Pancreas (tissue), 10 donors: ENCODE data around the gene COL25A1. TPM values are rescaled to one million over a fixed set of nuclear protein-coding genes. Genes with fewer than 3 reads are reported as not detected.

ENCODE experiments used
- ATAC-seq, 4 donors: fragments of 200-7000 bp; cut with Tn5 transposase; one replicate each; pipeline versions ENCODE4 v1.8.0 to v1.9.1; 2020; ENCODE audit warnings: mild to moderate bottlenecking in 4 of 4, moderate library complexity in 4 of 4
- DNase-seq, 6 donors: peaks; one replicate each; pipeline ENCODE4 v3.0.0-alpha.2; 2020
- FAIRE-seq: peaks from 2 replicates; lab custom pipeline; 2012; peaks lifted over from hg19 to GRCh38; lab: Jason Lieb, UNC
- H3K27ac ChIP-seq, 4 donors: fragments of 200-600 bp; sonication (generic); 1 replicate in 3 of 4; 2 replicates in 1 of 4; pipeline versions ENCODE4 v1.5.0 to v1.8.0; 2020
- H3K27me3 ChIP-seq, 4 donors: fragments of 200-600 bp; one replicate each; pipeline ENCODE4 v1.8.0; 2021
- H3K36me3 ChIP-seq, 3 donors: fragments of 200-600 bp; sonication (generic) in 1 of 3; one replicate each; pipeline versions ENCODE4 v1.5.0 to v1.8.0; 2020 to 2021
- H3K4me1 ChIP-seq, 3 donors: fragments of 200-600 bp; one replicate each; pipeline ENCODE4 v1.8.0; 2021
- H3K4me3 ChIP-seq, 4 donors: fragments of 200-600 bp; sonication (generic) in 2 of 4; one replicate each; pipeline versions ENCODE4 v1.5.0 to v1.8.0; 2020 to 2021
- H3K9me3 ChIP-seq, 4 donors: fragments of 200-600 bp; one replicate each; pipeline ENCODE4 v1.8.0; 2021
- CTCF ChIP-seq, 4 donors: fragments of 200-600 bp; sonication (generic) in 3 of 4; IDR thresholded peaks; one replicate each; pipeline versions ENCODE4 v1.5.0 to v1.8.0; 2021; ENCODE audit warnings: antibody characterized with exemption in 4 of 4
- WGBS, 2 donors: extraction: QIAGEN DNeasy Blood & Tissue Kit; methylation state at CpG; one replicate each; pipeline ENCODE4 v1.1.7; 2013; 5-methylcytosine and 5-hydroxymethylcytosine counted together
- intact Hi-C, 3 donors: fragments of 100-400 bp; cut with DNase I; formaldehyde crosslinking; loops; one replicate each; pipeline versions ENCODE4 v1.11.1 to v1.14.2; 2022
- polyA plus RNA-seq, 2 donors: library from polyadenylated mRNA; stranded (reverse); fragments of 200-250 nt; gene quantifications; one replicate each; pipeline ENCODE4 v1.2.3, GENCODE V29; 2013
- total RNA-seq, 6 donors: library from RNA; stranded (reverse); fragmentation: NEBNext Ultra II Directional in 4 of 6; extraction: Animal tissue kit (Norgen Biotek cat#: 25700) in 4 of 6; gene quantifications; one replicate each; pipeline versions ENCODE4 v1.2.1 to v1.2.4, GENCODE V29; 2021 to 2023
- donor health status: healthy with polysubstance abuse.
- donor health status: DM: no; HTN: no; CAD: no; lungs with moderate emphysema.
- donor health status: DM: no; HTN: no; CAD: no.
- donor health status: control.
- donor health status: control.
- donor health status: Bipolar disorder and iron deficiency.
- donor health status: DM: yes; HTN: yes; CAD: no.
- donor health status: DM: no; HTN: no; CAD: no.
- donor health status: DM: no; HTN: no; CAD: no.
- donor health status: DM: yes; HTN: yes; CAD: no.

COL25A1 gene
- total and polyA plus RNA-seq, 8 donors: 0.08 to 0.46 (median 0.22) TPM

DNA sequence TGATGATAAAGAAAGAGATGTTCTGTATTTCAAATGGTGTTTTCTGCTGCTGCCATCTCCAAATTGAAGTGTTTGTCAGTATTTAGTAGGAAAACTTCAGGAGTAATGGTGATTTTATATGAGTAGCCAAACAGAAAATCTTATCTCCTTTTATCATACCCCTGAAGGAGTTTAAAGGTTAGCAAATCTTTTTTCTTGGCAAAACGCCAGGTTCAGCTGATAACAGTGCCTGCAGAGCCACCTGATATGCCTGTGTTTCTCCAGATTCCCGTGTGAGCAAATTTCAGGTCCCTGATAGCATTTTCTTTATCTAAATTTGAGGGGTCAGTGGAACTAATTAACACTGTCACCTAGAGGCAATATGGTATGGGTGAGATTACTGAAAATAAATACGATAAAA, 473.8 kb downstream of the COL25A1 start:
- intact Hi-C loops: loop anchor here in 1 of 3 donors (10.0 kb wide), 1 partner anchor 476 kb away; the partner anchor contains the start of gene COL25A1
- ATAC-seq (peak in 3 of 4 donors; percentile 48 to 56 (median 53)), FAIRE-seq (peak; percentile 26), DNase-seq (no peak)
- WGBS, 2 donors: 7 to 12% methylated on average over 3 of the region's 3 CpGs
- no peak overlapping the region for H3K4me3 ChIP-seq
- H3K9me3 ChIP-seq: no peaks in the 10 kb centered on the region
- H3K27ac ChIP-seq: no peak overlapping the region
- H3K36me3 ChIP-seq: no peaks in the 10 kb centered on the region
- H3K4me1 ChIP-seq: peaks cover 0 to 4% (median 0%) of the 10 kb centered on the region in 3 donors
- H3K27me3 ChIP-seq: peaks cover 0 to 6% (median 0%) of the 10 kb centered on the region in 4 donors
- TF ChIP-seq CTCF (IDR thresholded peaks at IDR 0.05): no peak

GRCh38 chr4:108825737-108826136, 476.7 kb downstream of the COL25A1 start:
- ATAC-seq: no peak
- no peak overlapping the region for H3K27ac ChIP-seq
- H3K4me3 ChIP-seq: no peak overlapping the region
- no peaks in the 10 kb centered on the region for H3K27me3 ChIP-seq
- H3K36me3 ChIP-seq: no peaks in the 10 kb centered on the region
- intact Hi-C loops: loop anchor here in 1 of 3 donors (10.0 kb wide), 1 partner anchor 479 kb away; the partner anchor contains the start of gene COL25A1
- no peak for FAIRE-seq
- no peaks in the 10 kb centered on the region for H3K9me3 ChIP-seq
- TF ChIP-seq CTCF (IDR thresholded peaks at IDR 0.05): no peak
- H3K4me1 ChIP-seq: peaks cover 0 to 4% (median 0%) of the 10 kb centered on the region in 3 donors
- WGBS, 2 donors: 71 to 87% methylated on average over 2 of the region's 2 CpGs
- DNase-seq: no peak

DNA sequence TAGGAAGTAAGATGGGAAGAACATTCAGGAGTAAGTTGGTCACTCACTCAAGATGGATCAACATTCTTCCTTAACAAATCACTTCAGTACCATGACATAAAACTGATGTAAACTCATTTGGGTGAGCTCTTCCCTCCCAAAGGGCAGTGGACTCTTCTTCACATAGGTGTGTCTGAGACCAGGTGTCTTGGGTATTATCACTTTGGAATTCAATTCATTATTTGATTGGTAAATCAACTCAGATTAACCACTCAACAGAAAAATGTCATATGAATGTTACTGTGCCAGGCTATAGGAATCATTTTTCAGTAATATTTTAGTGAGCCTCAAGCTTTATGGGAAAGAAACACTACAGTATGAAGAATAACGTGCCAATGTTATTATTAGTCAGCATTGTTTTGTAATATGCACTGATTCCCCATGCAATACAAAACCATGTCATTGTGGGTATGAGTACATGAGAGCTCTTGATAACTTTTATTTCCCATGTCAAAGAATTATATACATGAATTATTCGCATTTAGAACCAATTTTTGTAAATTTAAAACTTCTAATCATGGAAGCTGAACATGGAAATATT, 481.0 kb downstream of the COL25A1 start:
- Histone ChIP-seq H3K9me3 (no peaks in the 10 kb centered on the region), H3K27ac (no peak overlapping the region), H3K4me1 (no peaks in the 10 kb centered on the region), H3K4me3 (no peak overlapping the region), H3K27me3 (no peaks in the 10 kb centered on the region), H3K36me3 (no peaks in the 10 kb centered on the region)
- DNase-seq: no peak
- intact Hi-C loops: loop anchor here in 1 of 3 donors (10.0 kb wide), 1 partner anchor 483 kb away; the partner anchor contains the start of gene COL25A1
- 47 to 57% methylated on average over 2 of the region's 2 CpGs for WGBS, 2 donors
- no peak for ATAC-seq
- TF ChIP-seq CTCF (IDR thresholded peaks at IDR 0.05): no peak
- no peak for FAIRE-seq

- ATAC-seq: no peak
- 81 to 90% methylated on average over 1 of the region's 1 CpG for WGBS, 2 donors
These were observed 481.7 kb downstream of the COL25A1 start for GRCh38 chr4:108820492-108821350.

More at GRCh38 chr4:108820492-108821350, 481.7 kb downstream of the COL25A1 start:
- H3K27ac ChIP-seq: no peak overlapping the region
- no peak for TF ChIP-seq CTCF (IDR thresholded peaks at IDR 0.05)
- H3K4me3 ChIP-seq: no peak overlapping the region
- H3K4me1 ChIP-seq: no peaks in the 10 kb centered on the region
- DNase-seq (no peak), FAIRE-seq (no peak)
- H3K27me3 ChIP-seq: no peaks in the 10 kb centered on the region
- no peaks in the 10 kb centered on the region for H3K36me3 ChIP-seq
- intact Hi-C loops: loop anchor here in 1 of 3 donors (10.0 kb wide), 1 partner anchor 484 kb away; the partner anchor contains the start of gene COL25A1
- no peaks in the 10 kb centered on the region for H3K9me3 ChIP-seq
